ENCODE data around the gene SART3.
"Not testable (repeated sequence)": the region's sequence is repeated elsewhere in the genome, so short reads cannot be mapped to it uniquely, and the experiment has no call there.

SART3 gene

DNA sequence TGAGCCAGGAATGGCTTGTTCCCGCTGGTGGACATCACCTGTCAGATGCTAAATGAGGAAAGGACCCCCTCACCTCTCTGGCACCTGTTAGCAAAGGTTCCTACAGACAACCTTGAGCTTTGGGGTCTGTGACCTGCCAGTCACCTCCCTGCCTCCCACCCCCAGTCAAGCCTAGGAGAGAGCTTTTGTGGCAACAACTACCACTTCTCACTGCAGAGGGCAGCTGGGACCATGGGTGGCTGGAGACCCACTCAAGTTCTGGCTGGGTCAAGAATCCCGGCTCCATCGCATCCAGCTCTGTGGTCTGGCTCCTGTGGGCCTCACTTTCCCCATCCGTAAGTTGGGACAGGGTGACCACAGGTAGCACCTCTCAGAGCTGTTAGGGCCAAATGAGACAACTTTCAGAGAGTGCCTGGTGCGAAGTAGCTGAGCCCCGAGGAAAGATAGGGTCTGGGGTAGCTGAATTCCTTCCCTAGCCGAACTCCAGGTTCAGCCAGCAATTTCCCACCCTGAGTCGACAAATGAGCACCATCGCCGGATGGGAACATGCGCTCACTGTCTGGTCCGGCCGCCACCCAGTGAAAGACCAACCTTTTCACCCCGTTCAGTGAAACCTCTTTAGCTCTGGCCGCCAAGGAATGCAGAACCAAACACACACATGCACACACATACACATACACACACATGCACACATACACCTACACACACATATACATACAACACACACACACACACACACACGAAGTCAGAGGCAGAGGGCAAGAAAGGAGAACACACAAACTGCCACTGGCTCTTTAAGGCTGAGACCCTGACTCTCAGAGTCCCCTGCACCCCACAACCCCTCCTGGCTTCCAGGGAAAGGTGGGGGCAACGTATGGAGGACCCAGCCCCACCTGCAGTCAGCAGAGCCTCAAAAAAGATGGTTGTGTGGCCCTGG, 35.0 kb upstream of the SART3 start:
- Histone ChIP-seq H3K9me3 (ENCODE audit: control insufficient read depth in 2 of 2, low read length in 2 of 2) (no peaks in the 10 kb centered on the region), H3K27me3 (ENCODE audit: control insufficient read depth in 1 of 2, insufficient read depth in 2 of 2, low read length in 2 of 2) (peaks cover 0 to 9% of the 10 kb centered on the region in 2 donors), H3K9ac (ENCODE audit: low read length in 2 of 2) (no peak overlapping the region), H3K4me1 (ENCODE audit: control insufficient read depth, insufficient read depth, low read length) (peaks cover 3% of the 10 kb centered on the region), H3K36me3 (ENCODE audit: control insufficient read depth in 2 of 2, insufficient read depth in 2 of 2, low read length in 2 of 2) (no peaks in the 10 kb centered on the region), H3K27ac (ENCODE audit: low read length) (no peak overlapping the region), H3K4me3 (ENCODE audit: low read length in 2 of 2) (peak overlapping the region in 1 of 2 donors; percentile 22)

DNA sequence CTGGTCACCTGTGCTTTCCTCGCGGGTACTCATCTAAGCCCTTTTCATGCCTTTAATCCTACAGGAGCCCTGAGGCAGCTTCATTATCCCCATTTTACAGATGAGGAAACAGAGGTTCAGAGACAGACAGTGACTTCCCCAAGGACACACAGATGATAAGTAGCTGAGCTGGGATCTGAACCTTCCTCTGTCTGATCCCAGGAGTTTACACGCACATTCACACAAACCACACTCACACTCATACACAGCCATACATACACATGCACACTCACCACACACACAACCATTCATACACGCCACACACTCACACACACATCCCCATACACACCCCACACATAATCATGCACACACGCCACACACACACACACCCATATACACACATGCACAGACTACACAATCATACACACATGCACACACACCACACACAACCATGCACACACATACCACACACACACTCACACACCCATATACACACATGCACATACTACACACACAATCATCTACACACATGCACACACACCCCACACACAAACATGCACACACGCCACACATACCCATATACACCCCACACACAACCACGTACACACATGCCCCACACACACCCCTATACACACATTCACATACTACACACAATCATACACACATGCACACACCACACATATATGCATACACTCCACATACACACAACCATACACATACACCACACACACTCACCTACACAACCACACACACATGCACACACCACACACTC, 34.2 kb upstream of the SART3 start:
- peaks cover 0 to 9% of the 10 kb centered on the region in 2 donors for H3K27me3 ChIP-seq (ENCODE audit: control insufficient read depth in 1 of 2, insufficient read depth in 2 of 2, low read length in 2 of 2)
- no peak overlapping the region for H3K27ac ChIP-seq (ENCODE audit: low read length)
- no peaks in the 10 kb centered on the region for H3K9me3 ChIP-seq (ENCODE audit: control insufficient read depth in 2 of 2, low read length in 2 of 2)
- peaks cover 3% of the 10 kb centered on the region for H3K4me1 ChIP-seq (ENCODE audit: control insufficient read depth, insufficient read depth, low read length)
- no peak overlapping the region for H3K4me3 ChIP-seq (ENCODE audit: low read length in 2 of 2)
- H3K36me3 ChIP-seq (ENCODE audit: control insufficient read depth in 2 of 2, insufficient read depth in 2 of 2, low read length in 2 of 2): no peaks in the 10 kb centered on the region
- no peak overlapping the region for H3K9ac ChIP-seq (ENCODE audit: low read length in 2 of 2)

DNA sequence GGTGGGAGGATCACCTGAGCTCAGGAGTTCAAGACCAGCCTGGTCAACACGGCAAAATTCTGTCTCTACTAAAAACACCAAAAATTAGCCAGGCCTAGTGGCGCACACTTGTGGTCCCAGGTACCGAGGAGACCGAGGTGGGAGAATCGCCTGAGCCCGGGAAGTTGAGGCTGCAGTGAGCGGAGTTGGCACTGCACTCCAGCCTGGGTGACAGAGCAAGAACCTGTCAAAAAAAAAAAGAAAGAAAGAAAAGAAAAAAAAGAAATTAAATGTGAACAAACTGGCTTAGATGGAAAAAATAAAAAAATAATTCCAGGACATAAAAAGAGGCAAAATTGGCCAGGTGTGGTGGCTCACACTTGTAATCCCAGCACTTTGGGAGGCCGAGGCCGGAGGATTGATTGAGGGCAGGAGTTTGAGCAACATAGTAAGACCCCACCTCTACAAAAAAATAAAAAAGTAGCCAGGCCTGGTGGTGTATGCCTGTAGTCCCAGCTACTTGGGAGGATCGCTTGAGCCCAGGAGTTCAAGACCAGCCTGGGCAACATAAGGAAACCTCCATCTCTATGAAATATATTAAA, 33.4 kb upstream of the SART3 start:
- peaks cover 3 to 9% of the 10 kb centered on the region in 2 donors for H3K27me3 ChIP-seq (ENCODE audit: control insufficient read depth in 1 of 2, insufficient read depth in 2 of 2, low read length in 2 of 2)
- no peak overlapping the region for H3K9ac ChIP-seq (ENCODE audit: low read length in 2 of 2)
- no peaks in the 10 kb centered on the region for H3K9me3 ChIP-seq (ENCODE audit: control insufficient read depth in 2 of 2, low read length in 2 of 2)
- H3K36me3 ChIP-seq (ENCODE audit: control insufficient read depth in 2 of 2, insufficient read depth in 2 of 2, low read length in 2 of 2): no peaks in the 10 kb centered on the region
- H3K4me3 ChIP-seq (ENCODE audit: low read length in 2 of 2): no peak overlapping the region
- no peak overlapping the region for H3K27ac ChIP-seq (ENCODE audit: low read length)
- peaks cover 4% of the 10 kb centered on the region for H3K4me1 ChIP-seq (ENCODE audit: control insufficient read depth, insufficient read depth, low read length)

DNA sequence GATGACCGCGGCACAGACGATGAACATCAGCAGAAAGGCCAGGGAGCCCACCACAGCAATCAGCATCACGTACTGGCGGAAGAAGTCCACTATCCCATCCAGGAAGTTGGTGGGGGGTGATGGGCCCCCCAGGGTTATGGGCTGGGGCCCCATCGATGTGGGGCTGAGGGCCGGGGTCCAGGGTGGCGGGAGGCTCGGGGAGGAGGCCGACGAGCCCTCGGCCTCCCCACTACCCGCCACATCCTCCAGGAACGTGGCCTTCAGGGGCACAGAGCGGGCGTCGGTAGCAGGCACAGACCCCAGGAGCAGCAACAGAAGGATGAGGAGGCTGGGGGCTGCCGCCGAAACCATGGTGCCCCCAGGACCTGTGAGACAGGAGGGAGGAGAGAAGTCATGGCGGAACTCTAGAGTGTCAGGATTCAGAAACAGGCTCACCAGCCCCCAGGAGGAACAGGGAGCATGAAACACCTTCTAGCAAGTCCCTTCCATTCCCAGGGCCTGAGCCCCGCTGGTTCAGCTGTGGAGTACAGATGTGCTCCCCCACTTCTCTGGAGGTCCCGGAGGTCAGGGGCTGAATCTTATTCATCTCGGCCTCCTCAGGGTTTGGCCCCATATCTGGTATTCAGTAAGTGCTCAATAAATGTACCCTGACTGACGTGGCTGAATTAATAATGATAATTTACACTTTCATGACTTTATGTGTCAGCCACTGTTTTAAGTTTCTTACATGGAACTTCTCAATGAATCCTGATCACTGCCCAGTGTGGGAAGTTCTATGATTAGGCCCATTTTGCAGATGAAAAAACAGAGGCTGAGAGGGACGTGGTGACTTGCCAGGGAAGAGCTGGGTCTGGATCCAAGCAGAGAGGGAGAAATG, 31.3 kb upstream of the SART3 start:
- H3K4me3 ChIP-seq (ENCODE audit: low read length in 2 of 2): no peak overlapping the region
- no peaks in the 10 kb centered on the region for H3K9me3 ChIP-seq (ENCODE audit: control insufficient read depth in 2 of 2, low read length in 2 of 2)
- H3K27me3 ChIP-seq (ENCODE audit: control insufficient read depth in 1 of 2, insufficient read depth in 2 of 2, low read length in 2 of 2): peaks cover 8 to 9% of the 10 kb centered on the region in 2 donors
- H3K27ac ChIP-seq (ENCODE audit: low read length): no peak overlapping the region
- no peaks in the 10 kb centered on the region for H3K36me3 ChIP-seq (ENCODE audit: control insufficient read depth in 2 of 2, insufficient read depth in 2 of 2, low read length in 2 of 2)
- H3K4me1 ChIP-seq (ENCODE audit: control insufficient read depth, insufficient read depth, low read length): peaks cover 9% of the 10 kb centered on the region
- no peak overlapping the region for H3K9ac ChIP-seq (ENCODE audit: low read length in 2 of 2)

DNA sequence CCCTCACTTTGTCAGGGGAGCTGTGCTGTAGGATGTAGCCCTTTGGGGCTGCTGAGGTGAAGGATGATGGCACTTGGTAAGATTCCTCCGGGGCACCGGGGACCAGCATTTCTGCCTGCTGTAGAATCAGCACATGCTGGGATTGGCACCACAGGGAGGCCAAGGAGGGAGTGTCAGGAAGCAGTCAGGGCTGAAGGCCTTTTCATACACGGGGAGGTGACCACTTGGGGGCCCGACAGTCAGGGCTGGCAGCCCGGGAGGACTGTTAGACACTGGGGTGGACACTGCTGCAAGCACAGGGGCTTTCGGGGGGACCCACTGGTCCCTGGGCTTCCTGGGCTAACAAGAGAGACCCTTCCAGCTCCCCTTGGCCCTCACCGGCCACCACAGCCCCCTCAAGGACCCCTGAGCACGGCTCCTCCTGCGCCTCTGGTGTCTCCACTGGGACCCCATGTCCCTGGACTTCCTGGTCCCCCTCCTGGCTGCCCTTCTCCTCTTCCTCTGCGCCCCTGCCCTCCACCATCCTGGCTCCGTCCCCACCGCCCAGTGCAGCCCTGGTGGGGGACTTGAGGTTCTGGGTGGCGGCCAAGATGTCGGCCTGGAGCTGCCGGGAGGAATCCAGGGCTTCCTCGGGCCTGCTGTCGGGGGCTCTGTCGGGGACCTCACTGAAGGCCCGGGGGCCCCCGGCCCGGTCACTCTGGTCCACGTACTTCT, 30.5 kb upstream of the SART3 start:
- Histone ChIP-seq H3K27ac (ENCODE audit: low read length) (no peak overlapping the region), H3K9me3 (ENCODE audit: control insufficient read depth in 2 of 2, low read length in 2 of 2) (no peaks in the 10 kb centered on the region), H3K4me3 (ENCODE audit: low read length in 2 of 2) (no peak overlapping the region), H3K9ac (ENCODE audit: low read length in 2 of 2) (no peak overlapping the region), H3K36me3 (ENCODE audit: control insufficient read depth in 2 of 2, insufficient read depth in 2 of 2, low read length in 2 of 2) (no peaks in the 10 kb centered on the region), H3K4me1 (ENCODE audit: control insufficient read depth, insufficient read depth, low read length) (peaks cover 9% of the 10 kb centered on the region), H3K27me3 (ENCODE audit: control insufficient read depth in 1 of 2, insufficient read depth in 2 of 2, low read length in 2 of 2) (peaks cover 4 to 8% of the 10 kb centered on the region in 2 donors)

DNA sequence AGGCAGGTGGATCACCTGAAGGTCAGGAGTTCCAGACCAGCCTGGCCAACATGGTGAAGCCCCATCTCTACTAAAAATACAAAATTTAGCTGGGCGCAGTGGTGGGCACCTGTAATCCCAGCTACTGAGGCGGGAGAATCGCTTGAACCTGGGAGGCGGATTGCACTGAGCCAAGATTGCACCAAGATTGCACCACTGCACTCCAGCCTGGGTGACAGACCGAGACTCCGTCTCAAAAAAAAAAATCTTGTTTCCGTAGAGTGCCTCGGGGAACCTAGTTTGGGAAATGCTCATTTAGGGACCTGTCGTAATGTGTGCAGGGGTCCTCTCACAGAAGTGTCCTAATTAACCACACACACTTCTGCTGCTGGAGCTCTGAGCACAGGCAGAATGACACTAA, 29.5 kb upstream of the SART3 start:
- H3K36me3 ChIP-seq (ENCODE audit: control insufficient read depth in 2 of 2, insufficient read depth in 2 of 2, low read length in 2 of 2): not testable (repeated sequence)

DNA sequence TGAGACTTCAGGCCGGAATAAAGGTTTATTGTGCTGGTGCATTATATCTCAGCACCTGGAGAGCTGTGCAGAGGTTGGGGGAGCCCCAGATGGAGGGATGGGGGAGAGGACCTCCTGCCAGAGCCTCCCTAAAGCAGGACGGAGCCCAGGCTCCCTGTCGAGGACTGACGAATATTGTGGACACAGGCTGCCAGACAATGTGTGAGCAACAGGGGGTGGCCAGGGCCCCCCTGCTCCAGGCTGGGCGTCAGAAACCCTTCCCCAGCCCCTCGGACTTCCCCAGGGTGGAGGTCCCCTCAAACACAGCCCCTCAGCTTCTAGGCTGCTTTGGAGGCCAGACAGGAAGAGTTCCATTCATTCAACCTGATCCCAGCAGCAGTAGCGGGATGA, 28.9 kb upstream of the SART3 start:
- no peak overlapping the region for H3K27ac ChIP-seq (ENCODE audit: low read length)
- H3K9ac ChIP-seq (ENCODE audit: low read length in 2 of 2): no peak overlapping the region
- no peaks in the 10 kb centered on the region for H3K36me3 ChIP-seq (ENCODE audit: control insufficient read depth in 2 of 2, insufficient read depth in 2 of 2, low read length in 2 of 2)
- peaks cover 5% of the 10 kb centered on the region for H3K4me1 ChIP-seq (ENCODE audit: control insufficient read depth, insufficient read depth, low read length)
- H3K4me3 ChIP-seq (ENCODE audit: low read length in 2 of 2): no peak overlapping the region
- H3K9me3 ChIP-seq (ENCODE audit: control insufficient read depth in 2 of 2, low read length in 2 of 2): no peaks in the 10 kb centered on the region
- H3K27me3 ChIP-seq (ENCODE audit: control insufficient read depth in 1 of 2, insufficient read depth in 2 of 2, low read length in 2 of 2): peaks cover 0 to 8% of the 10 kb centered on the region in 2 donors

More for the DNA sequence above, 29.5 kb upstream of the SART3 start:
- not testable (repeated sequence) for H3K4me3 ChIP-seq (ENCODE audit: low read length in 2 of 2); H3K9ac ChIP-seq (ENCODE audit: low read length in 2 of 2); H3K27ac ChIP-seq (ENCODE audit: low read length); H3K4me1 ChIP-seq (ENCODE audit: control insufficient read depth, insufficient read depth, low read length); H3K9me3 ChIP-seq (ENCODE audit: control insufficient read depth in 2 of 2, low read length in 2 of 2); H3K27me3 ChIP-seq (ENCODE audit: control insufficient read depth in 1 of 2, insufficient read depth in 2 of 2, low read length in 2 of 2)

DNA sequence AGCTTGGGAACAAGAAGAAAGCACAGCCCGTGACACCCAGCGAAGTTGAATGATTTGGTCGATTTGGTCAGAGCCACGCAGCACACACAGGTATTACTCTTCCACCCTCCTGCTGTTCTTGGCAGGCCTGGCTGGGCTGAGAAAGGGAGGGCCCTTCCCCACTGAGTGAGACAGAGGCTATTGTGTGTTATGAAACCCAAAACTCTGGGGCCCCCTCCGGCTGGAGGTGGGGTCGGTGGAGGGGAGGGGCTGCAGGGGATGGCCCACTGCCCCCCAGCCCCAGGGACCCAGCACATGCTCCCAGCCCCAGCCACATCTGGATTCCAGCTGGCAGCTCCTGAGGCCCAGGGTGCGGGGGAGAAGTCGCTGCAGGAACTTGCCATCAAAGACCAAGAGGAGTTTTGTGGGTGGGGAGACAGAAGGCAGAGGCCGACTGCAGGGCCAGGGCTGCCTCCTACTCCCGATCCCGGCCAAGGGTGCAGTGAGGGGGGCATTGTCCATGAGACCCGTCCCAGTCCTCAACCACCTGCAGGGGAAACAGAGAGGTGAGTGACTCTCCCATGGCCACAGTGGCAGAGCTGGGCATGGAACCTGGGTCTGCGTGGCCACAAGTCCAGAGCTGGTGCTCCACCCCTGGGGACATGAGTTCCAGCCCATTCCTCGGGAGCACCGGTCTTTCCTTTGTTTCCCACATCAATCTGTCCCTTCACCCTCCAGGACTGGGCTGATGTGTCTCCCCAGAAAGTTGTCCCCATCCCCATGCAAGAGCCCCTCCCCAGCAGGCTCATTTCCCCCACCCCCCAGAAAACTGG, 28.3 kb upstream of the SART3 start:
- Histone ChIP-seq H3K4me3 (ENCODE audit: low read length in 2 of 2) (no peak overlapping the region), H3K9ac (ENCODE audit: low read length in 2 of 2) (no peak overlapping the region), H3K27ac (ENCODE audit: low read length) (no peak overlapping the region), H3K9me3 (ENCODE audit: control insufficient read depth in 2 of 2, low read length in 2 of 2) (no peaks in the 10 kb centered on the region), H3K27me3 (ENCODE audit: control insufficient read depth in 1 of 2, insufficient read depth in 2 of 2, low read length in 2 of 2) (peaks cover 0 to 8% of the 10 kb centered on the region in 2 donors), H3K36me3 (ENCODE audit: control insufficient read depth in 2 of 2, insufficient read depth in 2 of 2, low read length in 2 of 2) (no peaks in the 10 kb centered on the region), H3K4me1 (ENCODE audit: control insufficient read depth, insufficient read depth, low read length) (peaks cover 5% of the 10 kb centered on the region)

DNA sequence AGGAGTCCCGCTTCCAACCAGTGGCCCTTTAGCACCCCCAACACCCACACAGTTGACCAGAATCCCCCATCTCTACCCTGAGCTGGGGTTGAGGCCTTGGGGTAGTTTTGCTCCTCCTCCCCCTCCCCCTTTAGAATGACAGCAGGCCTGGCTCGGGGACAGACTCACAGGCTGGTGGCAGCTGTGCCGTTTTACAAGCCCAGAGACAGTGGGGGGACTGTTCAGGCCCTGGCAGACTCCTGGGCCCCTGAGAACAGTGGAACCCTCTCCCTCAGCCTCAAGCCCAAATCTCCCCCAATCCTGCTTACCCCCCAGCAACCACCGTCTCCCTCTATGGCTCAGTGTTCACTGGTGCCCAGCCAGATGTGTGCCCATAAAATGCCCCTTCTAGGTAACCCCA, 26.9 kb upstream of the SART3 start:
- H3K27ac ChIP-seq (ENCODE audit: low read length): no peak overlapping the region
- peaks cover 5% of the 10 kb centered on the region for H3K4me1 ChIP-seq (ENCODE audit: control insufficient read depth, insufficient read depth, low read length)
- no peaks in the 10 kb centered on the region for H3K9me3 ChIP-seq (ENCODE audit: control insufficient read depth in 2 of 2, low read length in 2 of 2)
- H3K9ac ChIP-seq (ENCODE audit: low read length in 2 of 2): no peak overlapping the region
- H3K36me3 ChIP-seq (ENCODE audit: control insufficient read depth in 2 of 2, insufficient read depth in 2 of 2, low read length in 2 of 2): no peaks in the 10 kb centered on the region
- peaks cover 2 to 8% of the 10 kb centered on the region in 2 donors for H3K27me3 ChIP-seq (ENCODE audit: control insufficient read depth in 1 of 2, insufficient read depth in 2 of 2, low read length in 2 of 2)
- H3K4me3 ChIP-seq (ENCODE audit: low read length in 2 of 2): no peak overlapping the region

Measured in stomach smooth muscle (tissue), 2 donors.